Endothelial cell (in vitro differentiated cells): Measurements from ENCODE around the gene DTWD2. TPM values are rescaled to one million over a fixed set of nuclear protein-coding genes. Genes with fewer than 3 reads are reported as not detected.
"Not testable (repeated sequence)": the region's sequence is repeated elsewhere in the genome, so short reads cannot be mapped to it uniquely, and the experiment has no call there.

Experiments
- DNase-seq: peaks from one replicate; pipeline ENCODE4 v3.0.0; 2021; ENCODE audit warnings: low spot score
- H3K27ac Mint-ChIP-seq: one replicate; pipeline ENCODE4 v1.8.0; 2021; ENCODE audit warnings: mixed read lengths, inconsistent platforms; ENCODE audit not compliant: unreplicated experiment
- H3K27me3 Mint-ChIP-seq: one replicate; pipeline ENCODE4 v1.8.0; 2021; ENCODE audit warnings: mild to moderate bottlenecking, moderate library complexity, mixed read lengths, inconsistent platforms; ENCODE audit not compliant: unreplicated experiment
- H3K36me3 Mint-ChIP-seq: one replicate; pipeline ENCODE4 v1.8.0; 2021; ENCODE audit warnings: mild to moderate bottlenecking, low read depth, mixed read lengths, inconsistent platforms; ENCODE audit not compliant: unreplicated experiment
- H3K4me1 Mint-ChIP-seq: one replicate; pipeline ENCODE4 v1.8.0; 2021; ENCODE audit warnings: mild to moderate bottlenecking, mixed read lengths, inconsistent platforms; ENCODE audit not compliant: unreplicated experiment
- H3K4me3 Mint-ChIP-seq: one replicate; pipeline ENCODE4 v1.8.0; 2021; ENCODE audit warnings: mild to moderate bottlenecking, mixed read lengths, inconsistent platforms; ENCODE audit not compliant: unreplicated experiment
- H3K9me3 Mint-ChIP-seq: one replicate; pipeline ENCODE4 v1.8.0; 2021; ENCODE audit warnings: mixed read lengths, inconsistent platforms; ENCODE audit not compliant: unreplicated experiment
- CTCF ChIP-seq: fragments of 200-600 bp; sonication (generic); IDR thresholded peaks from one replicate; pipeline ENCODE4 v1.5.0; 2021; ENCODE audit warnings: antibody characterized with exemption; ENCODE audit not compliant: unreplicated experiment
- total RNA-seq: library from RNA; stranded (reverse); fragmentation: NEBNext Ultra II Directional; extraction: Animal tissue kit (Norgen Biotek cat#: 25700); gene quantifications from one replicate; pipeline ENCODE4 v1.2.1, GENCODE V29; 2021; ENCODE audit not compliant: unreplicated experiment

Gene DTWD2
- total RNA-seq, 1 donor from 2014 or later = 2.7 TPM

GRCh38 chr5:118883362-118883761 lies 105.0 kb downstream of the DTWD2 start:
- DNase-seq = no peak
- Mint-ChIP-seq H3K4me3 (no peak overlapping the region), H3K36me3 (no peaks in the 10 kb centered on the region), H3K27ac (no peak overlapping the region), H3K4me1 (peaks cover 3% of the 10 kb centered on the region), H3K27me3 (no peaks in the 10 kb centered on the region), H3K9me3 (no peaks in the 10 kb centered on the region)
- no peak for TF ChIP-seq CTCF

GRCh38 chr5:118882666-118883065 lies 105.7 kb downstream of the DTWD2 start:
- Mint-ChIP-seq H3K4me1 (peaks cover 3% of the 10 kb centered on the region), H3K4me3 (no peak overlapping the region), H3K27ac (no peak overlapping the region), H3K36me3 (no peaks in the 10 kb centered on the region), H3K27me3 (no peaks in the 10 kb centered on the region), H3K9me3 (no peaks in the 10 kb centered on the region)
- TF ChIP-seq CTCF = no peak
- no peak for DNase-seq

- H3K9me3 Mint-ChIP-seq, H3K27ac Mint-ChIP-seq, H3K36me3 Mint-ChIP-seq: not testable (repeated sequence)
Observed at GRCh38 chr5:118876852-118877251, 111.5 kb downstream of the DTWD2 start.

DNA sequence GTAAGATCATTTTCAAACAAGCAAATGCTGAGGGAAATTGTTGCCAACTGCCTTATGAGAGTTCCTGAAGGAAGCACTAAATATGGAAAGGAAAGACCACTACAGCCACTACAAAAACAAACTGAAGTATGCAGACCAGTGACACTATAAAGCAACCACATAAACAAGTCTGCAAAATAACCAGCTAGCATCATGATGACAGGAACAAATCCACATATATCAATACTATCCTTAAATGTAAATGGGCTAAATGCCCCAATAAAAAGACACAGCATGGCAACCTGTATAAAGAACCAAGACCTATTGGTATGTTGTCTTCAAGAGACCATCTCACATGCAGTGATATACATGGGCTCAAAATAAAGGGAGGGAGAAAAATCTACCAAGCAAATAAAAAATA lies 113.2 kb downstream of the DTWD2 start:
- Mint-ChIP-seq H3K4me3 (no peak overlapping the region), H3K4me1 (no peaks in the 10 kb centered on the region), H3K36me3 (peaks cover 7% of the 10 kb centered on the region), H3K9me3 (no peaks in the 10 kb centered on the region), H3K27ac (no peak overlapping the region), H3K27me3 (no peaks in the 10 kb centered on the region)
- DNase-seq = no peak
- no peak for TF ChIP-seq CTCF

More at GRCh38 chr5:118876852-118877251, 111.5 kb downstream of the DTWD2 start:
- not testable (repeated sequence) for H3K27me3 Mint-ChIP-seq, H3K4me3 Mint-ChIP-seq, DNase-seq, H3K4me1 Mint-ChIP-seq

DNA sequence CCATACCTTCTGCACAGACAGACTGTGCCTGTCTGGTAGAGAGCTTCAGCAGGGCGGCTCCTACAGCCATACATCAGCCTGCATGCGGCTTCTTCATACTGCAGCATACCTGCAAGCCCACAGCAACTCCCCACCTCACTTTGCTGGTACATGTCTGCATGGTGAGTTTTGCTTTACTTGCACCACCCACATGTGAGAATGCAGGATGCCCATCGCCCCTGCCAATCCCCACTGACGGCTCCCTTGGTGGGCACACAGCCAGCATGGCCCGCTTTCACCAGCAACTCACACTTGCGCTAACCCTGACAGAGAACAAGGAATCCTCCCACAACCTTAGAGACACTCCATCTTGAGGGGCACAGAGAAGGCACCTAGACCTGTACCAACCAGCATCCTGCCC lies 114.9 kb downstream of the DTWD2 start:
- DNase-seq = no peak
- no peak overlapping the region for H3K27ac Mint-ChIP-seq
- H3K36me3 Mint-ChIP-seq = peaks cover 7% of the 10 kb centered on the region
- H3K4me3 Mint-ChIP-seq = no peak overlapping the region
- H3K27me3 Mint-ChIP-seq = no peaks in the 10 kb centered on the region
- no peaks in the 10 kb centered on the region for H3K4me1 Mint-ChIP-seq
- H3K9me3 Mint-ChIP-seq = no peaks in the 10 kb centered on the region
- no peak for TF ChIP-seq CTCF

GRCh38 chr5:118863345-118863744 lies 125.0 kb downstream of the DTWD2 start:
- H3K27ac Mint-ChIP-seq = no peak overlapping the region
- H3K4me1 Mint-ChIP-seq = no peaks in the 10 kb centered on the region
- peaks cover 2% of the 10 kb centered on the region for H3K27me3 Mint-ChIP-seq
- no peak overlapping the region for H3K4me3 Mint-ChIP-seq
- DNase-seq = no peak
- H3K36me3 Mint-ChIP-seq = no peaks in the 10 kb centered on the region
- TF ChIP-seq CTCF = no peak
- no peaks in the 10 kb centered on the region for H3K9me3 Mint-ChIP-seq
